Fibroblast of mammary gland (primary cell): ENCODE results near the gene PCNX2.

ENCODE experiments used
- DNase-seq: peaks from one replicate; pipeline ENCODE4 v3.0.0-alpha.2; 2010; ENCODE audit warnings: low read depth
- H3K4me3 ChIP-seq: 2 replicates; pipeline ENCODE4 v1.5.1; 2011; ENCODE audit warnings: low read depth, mild to moderate bottlenecking, low read length, moderate library complexity; ENCODE audit not compliant: control insufficient read depth
- TF ChIP-seq, protein P1 (sequence below): conservative IDR thresholded peaks from 2 replicates; pipeline ENCODE4 v1.5.1; 2011; ENCODE audit warnings: low read depth, low read length, inconsistent platforms; ENCODE audit not compliant: control insufficient read depth, insufficient read depth

Gene PCNX2

DNA sequence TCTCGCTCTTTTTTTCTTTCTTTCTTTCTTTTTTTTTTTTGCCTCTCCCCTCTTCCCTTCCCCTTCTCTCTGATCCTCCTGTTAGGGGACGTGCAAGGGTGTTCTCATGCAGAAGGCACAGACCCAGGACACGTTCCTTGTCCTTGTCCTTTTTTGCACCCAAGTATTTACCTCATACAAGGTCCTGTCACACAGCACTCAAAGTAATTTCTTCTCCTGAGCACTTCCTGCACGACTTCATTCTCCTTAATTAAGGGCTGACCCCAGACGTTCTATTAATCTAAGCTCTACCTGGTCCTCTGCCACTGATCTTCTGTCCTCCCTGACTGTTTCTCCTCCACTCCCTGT is 424 bp upstream of the PCNX2 start:
- H3K4me3 ChIP-seq, result peak overlapping the region; percentile 81
- TF ChIP-seq, protein P1, sequence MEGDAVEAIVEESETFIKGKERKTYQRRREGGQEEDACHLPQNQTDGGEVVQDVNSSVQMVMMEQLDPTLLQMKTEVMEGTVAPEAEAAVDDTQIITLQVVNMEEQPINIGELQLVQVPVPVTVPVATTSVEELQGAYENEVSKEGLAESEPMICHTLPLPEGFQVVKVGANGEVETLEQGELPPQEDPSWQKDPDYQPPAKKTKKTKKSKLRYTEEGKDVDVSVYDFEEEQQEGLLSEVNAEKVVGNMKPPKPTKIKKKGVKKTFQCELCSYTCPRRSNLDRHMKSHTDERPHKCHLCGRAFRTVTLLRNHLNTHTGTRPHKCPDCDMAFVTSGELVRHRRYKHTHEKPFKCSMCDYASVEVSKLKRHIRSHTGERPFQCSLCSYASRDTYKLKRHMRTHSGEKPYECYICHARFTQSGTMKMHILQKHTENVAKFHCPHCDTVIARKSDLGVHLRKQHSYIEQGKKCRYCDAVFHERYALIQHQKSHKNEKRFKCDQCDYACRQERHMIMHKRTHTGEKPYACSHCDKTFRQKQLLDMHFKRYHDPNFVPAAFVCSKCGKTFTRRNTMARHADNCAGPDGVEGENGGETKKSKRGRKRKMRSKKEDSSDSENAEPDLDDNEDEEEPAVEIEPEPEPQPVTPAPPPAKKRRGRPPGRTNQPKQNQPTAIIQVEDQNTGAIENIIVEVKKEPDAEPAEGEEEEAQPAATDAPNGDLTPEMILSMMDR, result no peak
- no peak for DNase-seq

DNA sequence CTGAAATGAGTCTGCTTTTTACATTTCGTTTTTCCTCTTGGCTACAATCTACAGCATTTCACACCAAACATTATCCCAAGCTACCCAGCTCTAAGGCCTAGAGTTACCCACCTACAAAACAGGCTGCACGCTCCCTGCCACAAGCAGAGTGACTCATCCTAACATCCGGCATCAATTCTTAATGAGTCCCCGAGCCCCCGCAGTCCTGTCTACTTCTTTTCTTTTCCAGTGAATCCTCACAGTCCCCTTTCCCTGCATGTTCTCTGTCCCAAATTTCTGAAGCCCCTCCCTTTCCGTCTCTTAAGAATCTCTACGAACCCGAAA is 650 bp downstream of the PCNX2 start:
- TF ChIP-seq, protein P1, result no peak
- DNase-seq, result peak; percentile 64
- peak overlapping the region; percentile 81 for H3K4me3 ChIP-seq

DNA sequence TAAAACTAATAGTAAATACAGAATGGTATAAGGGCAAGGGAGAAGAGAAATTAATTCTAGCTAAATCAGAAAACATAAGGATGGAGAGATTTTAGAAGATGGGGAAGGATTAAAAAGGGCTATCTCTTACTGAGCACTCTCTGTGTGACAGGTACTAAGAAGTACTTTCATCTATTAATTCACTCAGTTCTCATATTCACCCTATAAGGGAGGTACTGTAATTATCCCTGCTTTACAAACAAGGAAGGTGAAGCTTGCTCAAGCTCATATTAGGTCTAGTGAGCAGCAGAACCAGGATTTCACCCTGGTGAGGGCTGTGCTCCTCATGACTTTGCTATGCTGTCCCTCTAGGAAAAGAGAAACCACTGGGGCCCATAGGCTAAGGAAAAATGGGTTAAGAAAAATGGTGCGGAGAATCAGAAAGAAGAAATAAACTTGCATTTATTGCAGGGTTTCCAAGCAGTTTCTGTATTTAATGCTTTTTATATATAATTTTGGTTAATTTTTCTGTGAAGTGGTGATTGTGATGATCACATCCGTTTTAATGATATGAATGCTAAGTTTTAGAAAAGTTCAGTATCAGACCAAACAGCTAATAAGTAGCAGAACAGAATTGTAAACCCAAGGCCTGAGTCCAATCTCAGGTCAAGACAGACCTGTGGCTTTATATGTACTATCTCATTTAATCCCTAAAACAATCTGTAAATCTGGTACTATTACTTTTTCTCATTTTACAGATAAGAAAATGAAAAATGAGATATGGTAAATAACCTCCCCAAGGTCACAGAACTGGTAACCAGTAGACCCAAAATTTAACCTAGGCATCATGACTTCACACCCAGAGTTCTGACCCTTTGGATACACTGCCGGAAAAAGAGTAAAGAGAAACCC is 1.7 kb downstream of the PCNX2 start:
- H3K4me3 ChIP-seq, result no peak overlapping the region
- TF ChIP-seq, protein P1, result no peak
- DNase-seq, result no peak

DNA sequence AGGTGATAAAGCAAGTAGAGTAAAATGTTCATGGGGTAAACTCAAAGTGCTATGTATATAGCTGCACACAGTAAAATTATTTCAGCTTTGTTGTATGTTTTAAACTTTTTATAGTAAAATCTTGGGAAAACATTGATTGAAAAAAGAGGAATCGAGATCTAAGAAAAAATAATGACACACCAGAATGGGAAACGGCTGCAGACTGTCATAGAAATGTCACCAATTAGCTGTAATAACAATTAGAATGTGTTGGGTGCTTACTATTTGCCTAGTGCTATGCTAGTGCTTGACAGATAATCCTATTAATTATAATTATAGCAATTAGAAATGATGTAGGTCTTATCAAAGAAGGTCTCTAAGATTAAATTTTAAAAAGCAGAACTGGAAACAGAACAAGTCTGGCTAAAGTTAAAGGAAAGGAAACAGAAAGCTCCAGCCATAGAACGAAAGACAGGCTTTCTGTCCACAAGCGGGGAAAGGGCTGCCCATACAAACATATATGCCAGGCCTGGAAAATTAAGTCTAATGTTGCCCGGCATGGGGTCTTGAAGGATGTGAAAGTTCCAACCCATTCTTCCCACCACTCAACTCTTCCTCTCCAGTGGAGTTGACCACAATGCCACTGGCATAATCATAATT is 5.0 kb downstream of the PCNX2 start:
- DNase-seq, result no peak
- TF ChIP-seq, protein P1, result no peak
- no peak overlapping the region for H3K4me3 ChIP-seq

DNA sequence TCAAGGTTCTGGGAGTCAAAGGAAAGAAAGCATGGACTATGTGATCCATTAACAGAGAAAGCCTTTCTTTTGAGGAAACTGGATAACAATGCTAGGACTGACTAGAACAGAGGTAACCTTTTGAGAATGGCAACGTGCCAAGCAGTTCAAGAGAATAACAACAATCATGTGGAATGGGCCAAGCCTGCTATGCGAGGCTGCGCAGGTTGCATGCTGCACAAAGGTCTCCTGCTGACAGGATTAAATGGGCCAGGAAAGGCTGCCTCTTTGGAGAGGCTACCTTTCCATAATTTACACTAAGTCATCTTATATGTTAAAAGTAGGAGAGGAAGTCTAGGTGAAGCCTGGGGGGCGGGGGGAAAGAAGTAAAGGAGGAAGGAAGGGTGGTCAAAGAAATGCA is 5.8 kb downstream of the PCNX2 start:
- no peak for DNase-seq
- no peak overlapping the region for H3K4me3 ChIP-seq
- TF ChIP-seq, protein P1, result no peak

DNA sequence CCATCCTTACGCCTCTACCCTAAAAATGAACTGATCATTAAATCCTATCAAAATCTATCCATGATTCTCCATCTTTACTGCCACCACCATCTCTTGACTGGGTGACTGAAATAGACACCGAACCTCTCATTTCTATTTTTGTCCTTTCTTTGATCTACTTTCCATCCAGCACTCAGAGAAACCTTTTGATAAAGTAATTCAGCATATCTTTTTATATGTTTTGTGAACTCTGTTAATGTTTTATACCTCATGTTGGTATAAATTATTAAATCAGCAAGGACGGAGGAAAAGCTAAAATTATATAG is 13.0 kb downstream of the PCNX2 start:
- no peak overlapping the region for H3K4me3 ChIP-seq
- TF ChIP-seq, protein P1, result no peak
- DNase-seq, result no peak
